PC-9 (cell line): ENCODE results near the gene ADRB1. TPM values are rescaled to one million over a fixed set of nuclear protein-coding genes. Genes with fewer than 3 reads are reported as not detected.

Experiments
- BruUV-seq: library from RNA; stranded (reverse); fragments of 400-500 nt; replicated peaks from 2 replicates; lab custom pipeline; 2021; lab: Mats Ljungman, UMichigan
- CTCF ChIA-PET: fragments of 300-600 bp; sonication (Branson Sonifier 250); formaldehyde crosslinking; loops from one replicate; lab custom pipeline; 2022; ENCODE audit warnings: antibody characterized with exemption; lab: Charles Lee
- POLR2A ChIA-PET: fragments of 300-600 bp; sonication (Branson Sonifier 250); formaldehyde crosslinking; loops from one replicate; lab custom pipeline; 2022; ENCODE audit warnings: antibody characterized with exemption; ENCODE audit not compliant: unreplicated experiment; lab: Charles Lee
- DNase-seq, 2 experiments: peaks; one replicate each; pipeline versions ENCODE4 v3.0.0 to v3.0.0-alpha.2; 2015 to 2022; ENCODE audit warnings: mixed read lengths in 1 of 2
- H2AFZ ChIP-seq: fragments of 200-600 bp; sonication (generic); 2 replicates; pipeline ENCODE4 v1.8.1; 2017; ENCODE audit warnings: antibody characterized with exemption
- H3F3A ChIP-seq: fragments of 200-600 bp; sonication (generic); 2 replicates; pipeline ENCODE4 v1.8.1; 2017; ENCODE audit warnings: antibody characterized with exemption, mild to moderate bottlenecking, low read depth; ENCODE audit not compliant: insufficient read depth
- H3K27ac ChIP-seq: fragments of 200-600 bp; sonication (generic); 2 replicates; pipeline ENCODE4 v1.6.1; 2016; ENCODE audit warnings: mixed run types
- H3K27me3 ChIP-seq: fragments of 200-600 bp; sonication (generic); 2 replicates; pipeline ENCODE4 v1.6.1; 2016; ENCODE audit warnings: low read depth, mixed run types; ENCODE audit not compliant: insufficient read depth
- H3K36me3 ChIP-seq: fragments of 200-600 bp; sonication (generic); 2 replicates; pipeline ENCODE4 v1.6.1; 2016; ENCODE audit warnings: low read depth, mixed run types
- H3K4me1 ChIP-seq: fragments of 200-600 bp; sonication (generic); replicated peaks from 2 replicates; pipeline ENCODE4 v1.6.1; 2016; ENCODE audit warnings: mixed run types; ENCODE audit not compliant: insufficient read depth
- H3K4me2 ChIP-seq: fragments of 200-600 bp; sonication (generic); 2 replicates; pipeline ENCODE4 v1.6.1; 2017; ENCODE audit warnings: mixed run types
- H3K4me3 ChIP-seq: fragments of 200-600 bp; sonication (generic); 2 replicates; pipeline ENCODE4 v1.6.1; 2016; ENCODE audit warnings: mixed run types
- H3K79me2 ChIP-seq: fragments of 200-600 bp; sonication (generic); 2 replicates; pipeline ENCODE4 v1.6.1; 2017; ENCODE audit warnings: low read depth, mixed run types
- H3K9me2 ChIP-seq: fragments of 200-600 bp; sonication (generic); 2 replicates; pipeline ENCODE4 v1.8.1; 2017; ENCODE audit warnings: mild to moderate bottlenecking; ENCODE audit not compliant: insufficient read depth
- H3K9me3 ChIP-seq: fragments of 200-600 bp; sonication (generic); 2 replicates; pipeline ENCODE4 v1.8.1; 2016; ENCODE audit warnings: low read depth; ENCODE audit not compliant: insufficient read depth
- H4K20me1 ChIP-seq: fragments of 200-600 bp; sonication (generic); 2 replicates; pipeline ENCODE4 v1.8.1; 2017; ENCODE audit not compliant: insufficient read depth
- EZH2 ChIP-seq: fragments of 200-600 bp; sonication (generic); IDR thresholded peaks from 2 replicates; pipeline ENCODE4 v1.8.0; 2017; ENCODE audit warnings: antibody characterized with exemption, low read depth
- intact Hi-C: fragments of 100-400 bp; cut with micrococcal nuclease; formaldehyde crosslinking; loops from one replicate; pipeline ENCODE4 v1.10.0; 2022; ENCODE audit not compliant: unreplicated experiment
- total RNA-seq: library from RNA; stranded (reverse); gene quantifications from 2 replicates; pipeline ENCODE4 v1.2.3, GENCODE V29; 2021
- TF ChIP-seq, protein P1 (sequence below): fragments of 200-600 bp; sonication (generic); conservative IDR thresholded peaks from 2 replicates; pipeline ENCODE4 v1.6.1; 2017; ENCODE audit warnings: mixed run types, antibody characterized with exemption, mild to moderate bottlenecking, moderate library complexity

The ADRB1 gene
- total RNA-seq, 1 experiment from 2014 or later: 0.48 TPM

DNA sequence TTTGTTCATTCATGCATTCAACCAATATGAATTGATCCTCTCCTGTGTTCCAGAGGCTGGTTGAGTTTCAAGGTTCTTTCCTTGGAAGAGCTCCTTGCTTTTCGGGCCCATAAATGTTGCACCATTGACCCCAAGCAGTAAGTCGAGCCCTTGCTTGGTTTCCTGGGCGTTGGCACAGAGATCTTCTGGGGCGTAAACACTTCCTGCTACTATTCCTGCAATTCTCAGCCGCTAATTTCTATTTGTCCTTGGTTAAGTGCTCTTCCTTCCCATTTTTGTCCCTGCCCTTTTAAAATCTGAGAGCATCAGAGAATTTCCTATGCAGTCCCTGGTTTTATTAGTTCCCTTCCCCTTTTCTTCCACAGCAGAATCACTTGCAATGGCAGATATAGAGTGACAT lies 44.1 kb upstream of the ADRB1 start:
- ChIA-PET CTCF (no interaction called here), POLR2A (no interaction called here)
- Histone ChIP-seq H3K4me2 (no peak overlapping the region), H3F3A (no peaks in the 10 kb centered on the region), H4K20me1 (no peaks in the 10 kb centered on the region), H3K9me3 (no peaks in the 10 kb centered on the region), H3K79me2 (no peaks in the 10 kb centered on the region), H3K36me3 (no peaks in the 10 kb centered on the region), H3K27me3 (no peaks in the 10 kb centered on the region), H3K4me1 (no peaks in the 10 kb centered on the region), H3K9me2 (no peaks in the 10 kb centered on the region), H2AFZ (no peak overlapping the region), H3K27ac (no peak overlapping the region), H3K4me3 (no peak overlapping the region)
- intact Hi-C loops: no loop called here
- no TSS peak for BruUV-seq
- DNase-seq: no peak
- no peak for TF ChIP-seq EZH2
- TF ChIP-seq, protein P1, sequence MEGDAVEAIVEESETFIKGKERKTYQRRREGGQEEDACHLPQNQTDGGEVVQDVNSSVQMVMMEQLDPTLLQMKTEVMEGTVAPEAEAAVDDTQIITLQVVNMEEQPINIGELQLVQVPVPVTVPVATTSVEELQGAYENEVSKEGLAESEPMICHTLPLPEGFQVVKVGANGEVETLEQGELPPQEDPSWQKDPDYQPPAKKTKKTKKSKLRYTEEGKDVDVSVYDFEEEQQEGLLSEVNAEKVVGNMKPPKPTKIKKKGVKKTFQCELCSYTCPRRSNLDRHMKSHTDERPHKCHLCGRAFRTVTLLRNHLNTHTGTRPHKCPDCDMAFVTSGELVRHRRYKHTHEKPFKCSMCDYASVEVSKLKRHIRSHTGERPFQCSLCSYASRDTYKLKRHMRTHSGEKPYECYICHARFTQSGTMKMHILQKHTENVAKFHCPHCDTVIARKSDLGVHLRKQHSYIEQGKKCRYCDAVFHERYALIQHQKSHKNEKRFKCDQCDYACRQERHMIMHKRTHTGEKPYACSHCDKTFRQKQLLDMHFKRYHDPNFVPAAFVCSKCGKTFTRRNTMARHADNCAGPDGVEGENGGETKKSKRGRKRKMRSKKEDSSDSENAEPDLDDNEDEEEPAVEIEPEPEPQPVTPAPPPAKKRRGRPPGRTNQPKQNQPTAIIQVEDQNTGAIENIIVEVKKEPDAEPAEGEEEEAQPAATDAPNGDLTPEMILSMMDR: no peak

DNA sequence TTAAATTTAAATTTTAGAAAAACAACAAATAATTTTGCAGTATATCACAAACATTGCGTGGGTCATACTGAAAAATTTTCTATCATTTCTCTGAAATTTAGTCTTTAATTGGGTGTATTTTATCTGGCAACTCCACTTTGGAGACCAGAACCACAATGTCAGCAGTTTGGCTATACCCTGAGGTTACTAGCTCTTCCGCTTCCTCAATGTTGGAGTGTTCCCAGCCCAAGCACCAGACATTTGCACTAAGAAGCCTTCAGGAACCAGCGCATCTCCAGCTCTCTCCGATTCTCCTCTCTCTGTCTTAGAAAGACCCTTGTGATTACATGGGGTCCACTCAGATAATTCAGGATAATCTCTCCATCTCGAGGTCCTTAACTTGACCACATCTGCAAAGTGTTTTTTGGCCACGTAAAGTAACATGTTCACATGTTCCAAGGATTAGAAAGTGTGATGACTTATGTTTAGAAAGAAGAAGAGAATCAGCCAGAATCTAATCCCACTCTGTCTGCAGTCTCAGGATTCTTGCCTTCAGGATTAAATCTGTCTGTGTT lies 43.1 kb upstream of the ADRB1 start:
- ChIA-PET CTCF (no interaction called here), POLR2A (no interaction called here)
- Histone ChIP-seq H3K4me3 (no peak overlapping the region), H2AFZ (no peak overlapping the region), H3K79me2 (no peaks in the 10 kb centered on the region), H3K9me2 (no peaks in the 10 kb centered on the region), H3K27ac (no peak overlapping the region), H3K9me3 (no peaks in the 10 kb centered on the region), H3K27me3 (no peaks in the 10 kb centered on the region), H3K36me3 (no peaks in the 10 kb centered on the region), H4K20me1 (no peaks in the 10 kb centered on the region), H3F3A (no peaks in the 10 kb centered on the region), H3K4me2 (no peak overlapping the region), H3K4me1 (no peaks in the 10 kb centered on the region)
- intact Hi-C loops: no loop called here
- no peak for DNase-seq
- no peak for TF ChIP-seq EZH2
- TF ChIP-seq, protein P1: no peak
- BruUV-seq: no TSS peak

DNA sequence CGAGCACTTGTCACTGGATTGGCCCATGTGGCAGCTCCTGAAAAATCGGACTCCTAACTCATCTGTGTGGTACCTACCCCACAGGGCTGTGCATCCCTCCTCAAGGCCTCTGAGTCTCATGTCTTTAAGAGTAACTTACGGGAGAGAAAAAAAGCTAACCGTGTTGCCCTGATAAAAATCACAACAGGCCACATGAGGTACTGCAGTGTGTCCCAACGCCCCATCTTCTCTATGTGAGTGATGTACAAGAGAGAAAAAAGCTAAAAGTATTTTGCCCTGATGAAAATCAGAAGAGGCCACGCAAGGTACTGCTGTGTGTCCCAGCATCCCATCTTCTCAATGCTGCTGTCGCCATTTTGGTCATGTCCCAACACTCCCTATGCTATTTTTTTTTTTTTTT lies 41.2 kb upstream of the ADRB1 start:
- no peak overlapping the region for H3K4me3 ChIP-seq
- no peaks in the 10 kb centered on the region for H3K4me1 ChIP-seq
- H3K36me3 ChIP-seq: no peaks in the 10 kb centered on the region
- ChIA-PET POLR2A (no interaction called here), CTCF (interaction anchor here (0.7 kb wide), 1 partner anchor 62 kb away, joined by 5 read pairs; no protein-coding TSS in a partner anchor)
- no peak overlapping the region for H3K4me2 ChIP-seq
- H3K79me2 ChIP-seq: no peaks in the 10 kb centered on the region
- H3K9me2 ChIP-seq: no peaks in the 10 kb centered on the region
- BruUV-seq: no TSS peak
- no peak for TF ChIP-seq EZH2
- TF ChIP-seq, protein P1: no peak
- intact Hi-C loops: no loop called here
- H3F3A ChIP-seq: no peaks in the 10 kb centered on the region
- no peaks in the 10 kb centered on the region for H3K27me3 ChIP-seq
- no peaks in the 10 kb centered on the region for H3K9me3 ChIP-seq
- no peaks in the 10 kb centered on the region for H4K20me1 ChIP-seq
- DNase-seq: no peak
- no peak overlapping the region for H2AFZ ChIP-seq
- no peak overlapping the region for H3K27ac ChIP-seq
